H9 (cell line): ENCODE measurements around the gene ALDH1A3. TPM values are rescaled to one million over a fixed set of nuclear protein-coding genes. Genes with fewer than 3 reads are reported as not detected.

Experiments used
- DNase-seq: peaks from one replicate; pipeline ENCODE4 v3.0.0-alpha.2; 2017
- H2AFZ ChIP-seq: one replicate; pipeline ENCODE4 v1.6.1; 2013; ENCODE audit warnings: mild to moderate bottlenecking, low read length, control low read depth, moderate library complexity
- H2AK5ac ChIP-seq: 2 replicates; pipeline ENCODE4 v1.6.1; 2013; ENCODE audit warnings: low read length, control low read depth, mixed read lengths; ENCODE audit not compliant: insufficient read length
- H2BK120ac ChIP-seq: one replicate; pipeline ENCODE4 v1.6.1; 2013; ENCODE audit warnings: low read depth, mild to moderate bottlenecking, low read length, control low read depth, inconsistent platforms; ENCODE audit not compliant: poor library complexity, severe bottlenecking
- H2BK12ac ChIP-seq: 2 replicates; pipeline ENCODE4 v1.6.1; 2013; ENCODE audit warnings: low read length, control low read depth, mixed read lengths, low read depth; ENCODE audit not compliant: insufficient read length
- H2BK15ac ChIP-seq: 2 replicates; pipeline ENCODE4 v1.6.1; 2013; ENCODE audit warnings: low read depth, low read length, control low read depth
- H2BK20ac ChIP-seq: one replicate; pipeline ENCODE4 v1.6.1; 2013; ENCODE audit warnings: low read depth, mild to moderate bottlenecking, low read length, control low read depth, inconsistent platforms; ENCODE audit not compliant: poor library complexity, severe bottlenecking
- H2BK5ac ChIP-seq: 2 replicates; pipeline ENCODE4 v1.6.1; 2013; ENCODE audit warnings: low read length, control low read depth, mixed read lengths; ENCODE audit not compliant: insufficient read length
- H3K14ac ChIP-seq: 2 replicates; pipeline ENCODE4 v1.6.1; 2013; ENCODE audit warnings: low read length, control low read depth; ENCODE audit not compliant: insufficient read depth
- H3K18ac ChIP-seq: 2 replicates; pipeline ENCODE4 v1.6.1; 2013; ENCODE audit warnings: low read depth, mild to moderate bottlenecking, mixed read lengths, low read length, control low read depth; ENCODE audit not compliant: insufficient read length
- H3K23ac ChIP-seq: 2 replicates; pipeline ENCODE4 v1.6.1; 2013; ENCODE audit warnings: low read length, control low read depth, mixed read lengths, low read depth; ENCODE audit not compliant: insufficient read length
- H3K23me2 ChIP-seq: 2 replicates; pipeline ENCODE4 v1.6.1; 2013; ENCODE audit warnings: low read depth, mild to moderate bottlenecking, mixed read lengths, low read length, control low read depth; ENCODE audit not compliant: insufficient read length, poor library complexity, severe bottlenecking
- H3K27ac ChIP-seq: 2 replicates; pipeline ENCODE4 v1.5.1; 2013; ENCODE audit warnings: low read length, control low read depth, mixed read lengths, low read depth; ENCODE audit not compliant: insufficient read length
- H3K27me3 ChIP-seq: 2 replicates; pipeline ENCODE4 v1.6.1; 2013; ENCODE audit warnings: low read length, control low read depth, inconsistent platforms; ENCODE audit not compliant: insufficient read depth
- H3K4ac ChIP-seq: 2 replicates; pipeline ENCODE4 v1.6.1; 2013; ENCODE audit warnings: low read depth, mild to moderate bottlenecking, control low read depth, inconsistent platforms, low read length, moderate library complexity
- H3K4me1 ChIP-seq: 2 replicates; pipeline ENCODE4 v1.6.1; 2013; ENCODE audit warnings: low read length, control low read depth, inconsistent platforms; ENCODE audit not compliant: insufficient read depth
- H3K4me2 ChIP-seq: 2 replicates; pipeline ENCODE4 v1.6.1; 2013; ENCODE audit warnings: low read length, control low read depth, mixed read lengths; ENCODE audit not compliant: insufficient read length, insufficient read depth
- H3K56ac ChIP-seq: 2 replicates; pipeline ENCODE4 v1.6.1; 2013; ENCODE audit warnings: low read depth, mild to moderate bottlenecking, mixed read lengths, low read length, control low read depth; ENCODE audit not compliant: insufficient read length
- H3K79me1 ChIP-seq: 2 replicates; pipeline ENCODE4 v1.6.1; 2013; ENCODE audit warnings: low read depth, mild to moderate bottlenecking, moderate library complexity, low read length, control low read depth, inconsistent platforms; ENCODE audit not compliant: insufficient read depth, poor library complexity, severe bottlenecking
- H3K79me2 ChIP-seq: 2 replicates; pipeline ENCODE4 v1.6.1; 2013; ENCODE audit warnings: low read length, control low read depth, inconsistent platforms; ENCODE audit not compliant: insufficient read depth
- H3K9ac ChIP-seq: 2 replicates; pipeline ENCODE4 v1.6.1; 2013; ENCODE audit warnings: low read length, control low read depth, mixed read lengths; ENCODE audit not compliant: insufficient read length; ENCODE audit errors: extremely low read depth
- H3K9me3 ChIP-seq: one replicate; pipeline ENCODE4 v1.6.1; 2013; ENCODE audit warnings: low read depth, low read length, inconsistent platforms; ENCODE audit not compliant: control insufficient read depth
- H3T11ph ChIP-seq: one replicate; pipeline ENCODE4 v1.6.1; 2013; ENCODE audit warnings: mild to moderate bottlenecking, low read length, control low read depth, inconsistent platforms
- H4K20me1 ChIP-seq: one replicate; pipeline ENCODE4 v1.6.1; 2013; ENCODE audit not compliant: control insufficient read depth, insufficient read length, insufficient read depth
- H4K5ac ChIP-seq: 2 replicates; pipeline ENCODE4 v1.6.1; 2013; ENCODE audit warnings: low read depth, mild to moderate bottlenecking, mixed read lengths, low read length, control low read depth; ENCODE audit not compliant: insufficient read length
- H4K8ac ChIP-seq: replicated peaks from 2 replicates; pipeline ENCODE4 v1.6.1; 2013; ENCODE audit warnings: low read length, control low read depth, mixed read lengths, low read depth; ENCODE audit not compliant: insufficient read length
- H4K91ac ChIP-seq: 2 replicates; pipeline ENCODE4 v1.6.1; 2013; ENCODE audit warnings: low read depth, mild to moderate bottlenecking, moderate library complexity, mixed read lengths, low read length, control low read depth; ENCODE audit not compliant: insufficient read length
- H3K27ac Mint-ChIP-seq, 3 experiments: 2 replicates in 2 of 3; 3 replicates in 1 of 3; pipeline ENCODE4 v1.8.0; 2020 to 2021; ENCODE audit warnings: mixed read lengths in 3 of 3, mild to moderate bottlenecking in 1 of 3, moderate library complexity in 1 of 3
- H3K27me3 Mint-ChIP-seq: 2 replicates; pipeline ENCODE4 v1.8.0; 2021; ENCODE audit warnings: low read depth, mild to moderate bottlenecking, moderate library complexity, mixed read lengths
- H3K36me3 Mint-ChIP-seq, 3 experiments: 2 replicates in 2 of 3; 3 replicates in 1 of 3; pipeline ENCODE4 v1.8.0; 2020 to 2021; ENCODE audit warnings: low read depth in 3 of 3, mixed read lengths in 3 of 3; ENCODE audit not compliant: insufficient read depth in 1 of 3
- H3K4me1 Mint-ChIP-seq, 2 experiments: 2 replicates each; pipeline ENCODE4 v1.8.0; 2020; ENCODE audit warnings: mixed read lengths in 2 of 2
- H3K4me3 Mint-ChIP-seq, 2 experiments: 2 replicates in 1 of 2; 3 replicates in 1 of 2; pipeline ENCODE4 v1.8.0; 2020 to 2021; ENCODE audit warnings: mild to moderate bottlenecking in 2 of 2, mixed read lengths in 2 of 2, moderate library complexity in 1 of 2
- H3K9me3 Mint-ChIP-seq, 2 experiments: 2 replicates in 1 of 2; 3 replicates in 1 of 2; pipeline ENCODE4 v1.8.0; 2020; ENCODE audit warnings: mild to moderate bottlenecking in 2 of 2, mixed read lengths in 2 of 2, moderate library complexity in 1 of 2
- CTCF ChIP-seq: fragments of 200-600 bp; sonication (generic); conservative IDR thresholded peaks from 3 replicates; pipeline ENCODE4 v1.8.0; 2021; ENCODE audit warnings: antibody characterized with exemption, mild to moderate bottlenecking
- WGBS: extraction: QIAGEN DNeasy Blood & Tissue Kit; methylation state at CpG from one replicate; pipeline ENCODE4 v1.1.7; 2013; ENCODE audit warnings: missing lambda C conversion rate, low lambda C conversion rate, mixed read lengths; ENCODE audit not compliant: insufficient read length; ENCODE audit errors: extremely low coverage; 5-methylcytosine and 5-hydroxymethylcytosine counted together
- total RNA-seq: library from RNA; stranded (reverse); gene quantifications from 2 replicates; pipeline ENCODE4 v1.2.1, GENCODE V29; 2021

The ALDH1A3 gene
- total RNA-seq, 1 experiment from 2014 or later = 9.2 TPM

DNA sequence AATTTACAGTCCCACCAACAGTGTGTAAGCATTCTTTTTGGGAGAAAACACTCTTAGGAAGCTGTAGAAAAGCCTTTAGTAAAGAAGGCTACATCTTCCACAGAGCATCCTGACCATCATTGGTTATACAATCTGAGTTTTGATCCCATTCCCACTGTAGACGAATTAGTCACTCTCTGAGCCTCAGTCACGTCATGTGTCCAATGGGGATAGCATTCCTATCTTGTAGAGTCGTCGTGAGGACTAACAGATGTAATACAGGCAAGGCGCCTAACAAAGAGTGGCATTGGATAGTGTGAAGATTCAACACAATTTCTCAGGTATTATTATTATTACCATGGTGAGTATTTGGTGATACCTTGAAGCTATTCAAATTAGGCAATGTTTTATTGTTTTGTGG, 44.0 kb upstream of the ALDH1A3 start:
- no peak overlapping the region for H3K4me2 ChIP-seq
- no peak overlapping the region for H3K27ac ChIP-seq
- H4K91ac ChIP-seq = no peak overlapping the region

More for the DNA sequence above, 44.0 kb upstream of the ALDH1A3 start:
- Histone ChIP-seq H2AK5ac (no peak overlapping the region), H3K9me3 (no peaks in the 10 kb centered on the region), H3K23ac (no peak overlapping the region), H2BK5ac (no peak overlapping the region), H2BK20ac (no peak overlapping the region), H3K79me1 (no peaks in the 10 kb centered on the region), H3K14ac (no peak overlapping the region), H4K20me1 (no peaks in the 10 kb centered on the region), H3K4me1 (no peaks in the 10 kb centered on the region), H3K79me2 (no peaks in the 10 kb centered on the region), H4K5ac (no peak overlapping the region), H3K23me2 (no peaks in the 10 kb centered on the region), H2BK12ac (no peak overlapping the region), H2BK15ac (no peak overlapping the region), H3K56ac (no peak overlapping the region), H3K4ac (no peak overlapping the region), H3K18ac (no peak overlapping the region), H2BK120ac (no peak overlapping the region), H3K9ac (no peak overlapping the region), H3T11ph (no peak overlapping the region), H4K8ac (no peak overlapping the region), H3K27me3 (no peaks in the 10 kb centered on the region), H2AFZ (no peak overlapping the region)
- Mint-ChIP-seq H3K36me3 (no peaks in the 10 kb centered on the region), H3K9me3 (peaks cover 2 to 3% of the 10 kb centered on the region in 2 experiments; a peak in 3 of 5 replicates), H3K4me3 (no peak overlapping the region), H3K27me3 (peaks cover 2% of the 10 kb centered on the region; the same call in 1 of the 2 replicates), H3K27ac (no peak overlapping the region), H3K4me1 (peaks cover 2 to 4% of the 10 kb centered on the region in 2 experiments; a peak in 2 of 4 replicates)
- no peak for DNase-seq
- WGBS = no CpG with 5 or more reads among the region's 5 CpGs
- TF ChIP-seq CTCF = no peak
